Uterus (tissue), 2 donors: ENCODE measurements around the gene PRRG4.

Experiments
- POLR2A ChIP-seq, 2 donors: fragments of 450-650 bp; IDR thresholded peaks; one replicate each; pipeline ENCODE4 v1.6.1; 2016; ENCODE audit warnings: antibody characterized with exemption in 2 of 2, mild to moderate bottlenecking in 1 of 2, moderate library complexity in 1 of 2
- TF ChIP-seq, protein P1 (sequence below), 4 experiments: fragments of 200-600 bp in 2 of 4; fragments of 450-650 bp in 2 of 4; sonication (generic) in 2 of 4; IDR thresholded peaks; one replicate each; pipeline ENCODE4 v1.5.1; 2016 to 2019; ENCODE audit warnings: antibody characterized with exemption in 4 of 4, mild to moderate bottlenecking in 2 of 4, moderate library complexity in 1 of 4

DNA sequence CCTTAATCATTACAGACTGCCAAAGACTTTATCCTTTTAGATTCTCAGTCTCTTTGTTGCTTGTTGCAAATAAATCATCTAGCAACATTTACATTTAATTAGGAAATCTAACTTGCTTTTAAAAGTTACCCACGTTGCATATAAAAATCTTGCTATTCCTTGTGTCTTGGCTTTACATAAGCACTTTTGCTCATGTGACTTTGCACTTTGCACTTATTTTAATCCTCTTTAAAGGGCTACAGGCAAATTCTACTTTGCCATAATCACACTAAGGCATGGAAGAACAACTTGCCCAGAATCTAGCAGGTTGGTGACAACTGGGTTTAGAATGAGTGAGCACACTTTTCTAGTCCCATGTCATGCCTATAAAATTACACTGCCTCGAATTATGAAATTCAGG lies 25.9 kb downstream of the PRRG4 start:
- TF ChIP-seq POLR2A (IDR thresholded peaks at IDR 0.05), result no peak
- TF ChIP-seq, protein P1, sequence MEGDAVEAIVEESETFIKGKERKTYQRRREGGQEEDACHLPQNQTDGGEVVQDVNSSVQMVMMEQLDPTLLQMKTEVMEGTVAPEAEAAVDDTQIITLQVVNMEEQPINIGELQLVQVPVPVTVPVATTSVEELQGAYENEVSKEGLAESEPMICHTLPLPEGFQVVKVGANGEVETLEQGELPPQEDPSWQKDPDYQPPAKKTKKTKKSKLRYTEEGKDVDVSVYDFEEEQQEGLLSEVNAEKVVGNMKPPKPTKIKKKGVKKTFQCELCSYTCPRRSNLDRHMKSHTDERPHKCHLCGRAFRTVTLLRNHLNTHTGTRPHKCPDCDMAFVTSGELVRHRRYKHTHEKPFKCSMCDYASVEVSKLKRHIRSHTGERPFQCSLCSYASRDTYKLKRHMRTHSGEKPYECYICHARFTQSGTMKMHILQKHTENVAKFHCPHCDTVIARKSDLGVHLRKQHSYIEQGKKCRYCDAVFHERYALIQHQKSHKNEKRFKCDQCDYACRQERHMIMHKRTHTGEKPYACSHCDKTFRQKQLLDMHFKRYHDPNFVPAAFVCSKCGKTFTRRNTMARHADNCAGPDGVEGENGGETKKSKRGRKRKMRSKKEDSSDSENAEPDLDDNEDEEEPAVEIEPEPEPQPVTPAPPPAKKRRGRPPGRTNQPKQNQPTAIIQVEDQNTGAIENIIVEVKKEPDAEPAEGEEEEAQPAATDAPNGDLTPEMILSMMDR (IDR thresholded peaks at IDR 0.05), result no peak
